PC-9 (cell line): ENCODE results near the gene MAX.

Experiments
- EZH2 ChIP-seq: fragments of 200-600 bp; sonication (generic); IDR thresholded peaks from 2 replicates; pipeline ENCODE4 v1.8.0; 2017; ENCODE audit warnings: antibody characterized with exemption, low read depth
- TF ChIP-seq, protein P1 (sequence below): fragments of 200-600 bp; sonication (generic); conservative IDR thresholded peaks from 2 replicates; pipeline ENCODE4 v1.6.1; 2017; ENCODE audit warnings: mixed run types, antibody characterized with exemption, mild to moderate bottlenecking, moderate library complexity

- TF ChIP-seq, protein P1, sequence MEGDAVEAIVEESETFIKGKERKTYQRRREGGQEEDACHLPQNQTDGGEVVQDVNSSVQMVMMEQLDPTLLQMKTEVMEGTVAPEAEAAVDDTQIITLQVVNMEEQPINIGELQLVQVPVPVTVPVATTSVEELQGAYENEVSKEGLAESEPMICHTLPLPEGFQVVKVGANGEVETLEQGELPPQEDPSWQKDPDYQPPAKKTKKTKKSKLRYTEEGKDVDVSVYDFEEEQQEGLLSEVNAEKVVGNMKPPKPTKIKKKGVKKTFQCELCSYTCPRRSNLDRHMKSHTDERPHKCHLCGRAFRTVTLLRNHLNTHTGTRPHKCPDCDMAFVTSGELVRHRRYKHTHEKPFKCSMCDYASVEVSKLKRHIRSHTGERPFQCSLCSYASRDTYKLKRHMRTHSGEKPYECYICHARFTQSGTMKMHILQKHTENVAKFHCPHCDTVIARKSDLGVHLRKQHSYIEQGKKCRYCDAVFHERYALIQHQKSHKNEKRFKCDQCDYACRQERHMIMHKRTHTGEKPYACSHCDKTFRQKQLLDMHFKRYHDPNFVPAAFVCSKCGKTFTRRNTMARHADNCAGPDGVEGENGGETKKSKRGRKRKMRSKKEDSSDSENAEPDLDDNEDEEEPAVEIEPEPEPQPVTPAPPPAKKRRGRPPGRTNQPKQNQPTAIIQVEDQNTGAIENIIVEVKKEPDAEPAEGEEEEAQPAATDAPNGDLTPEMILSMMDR, result no peak
- TF ChIP-seq EZH2, result no peak
Observed at GRCh38 chr14:65052832-65053231, 49.5 kb downstream of the MAX start.
